GM19463 (cell line): ENCODE results near the gene LYPD3.
"Not testable (repeated sequence)": the region's sequence is repeated elsewhere in the genome, so short reads cannot be mapped to it uniquely, and the experiment has no call there.

ENCODE experiments used
- ATAC-seq: cut with Tn5 transposase; IDR thresholded peaks from one replicate; pipeline ENCODE4 v1.9.1; 2021; ENCODE audit warnings: mild to moderate bottlenecking, moderate library complexity; ENCODE audit not compliant: unreplicated experiment

The LYPD3 gene

DNA sequence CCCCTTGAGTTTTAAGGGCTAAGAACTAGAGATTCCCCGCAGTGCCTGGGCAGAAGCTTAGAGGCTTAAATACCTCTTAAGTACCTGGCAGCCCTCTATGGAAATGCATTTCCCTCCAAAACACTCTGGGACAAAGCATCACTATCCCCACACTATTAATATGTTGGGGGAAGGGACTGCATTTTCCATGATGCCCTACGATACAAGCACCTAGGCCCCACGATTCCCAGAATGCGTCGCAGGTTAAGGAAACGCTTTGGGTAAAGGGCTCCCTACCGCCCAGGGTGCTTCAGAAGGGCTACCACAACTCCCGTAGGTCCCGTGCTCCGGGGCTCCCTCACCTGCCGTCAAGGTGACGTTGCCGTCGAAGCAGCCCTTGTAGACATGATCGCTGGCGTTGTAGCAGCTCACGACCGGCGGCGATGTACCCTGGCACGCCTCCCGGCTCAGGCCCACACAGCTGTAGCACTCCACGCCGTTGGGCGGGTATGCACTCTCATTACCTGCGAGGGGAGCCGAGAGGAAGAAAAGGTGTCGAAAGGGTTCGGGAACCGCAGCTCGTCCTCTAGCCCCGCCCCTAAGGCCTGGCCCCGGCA lies 2.5 kb downstream of the LYPD3 start:
- no peak for ATAC-seq

DNA sequence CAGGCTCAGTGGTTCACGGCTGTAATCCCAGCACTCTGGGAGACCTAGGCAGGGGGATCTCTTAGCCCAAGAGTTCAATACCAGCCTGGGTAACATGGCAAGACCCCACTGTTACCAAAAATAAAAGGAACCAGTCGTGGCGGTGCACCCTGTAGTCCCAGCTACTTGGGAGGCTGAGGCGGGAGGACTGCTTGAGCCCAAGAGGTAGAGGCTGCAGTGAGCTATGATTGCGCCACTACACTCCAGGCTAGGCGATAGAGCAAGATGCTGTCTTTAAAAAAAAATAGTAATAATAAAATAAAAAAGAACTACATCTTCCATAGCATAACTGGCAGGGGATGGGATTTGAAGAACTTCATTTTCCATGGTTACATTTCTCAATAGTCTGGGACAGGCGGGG lies 3.0 kb downstream of the LYPD3 start:
- no peak for ATAC-seq

DNA sequence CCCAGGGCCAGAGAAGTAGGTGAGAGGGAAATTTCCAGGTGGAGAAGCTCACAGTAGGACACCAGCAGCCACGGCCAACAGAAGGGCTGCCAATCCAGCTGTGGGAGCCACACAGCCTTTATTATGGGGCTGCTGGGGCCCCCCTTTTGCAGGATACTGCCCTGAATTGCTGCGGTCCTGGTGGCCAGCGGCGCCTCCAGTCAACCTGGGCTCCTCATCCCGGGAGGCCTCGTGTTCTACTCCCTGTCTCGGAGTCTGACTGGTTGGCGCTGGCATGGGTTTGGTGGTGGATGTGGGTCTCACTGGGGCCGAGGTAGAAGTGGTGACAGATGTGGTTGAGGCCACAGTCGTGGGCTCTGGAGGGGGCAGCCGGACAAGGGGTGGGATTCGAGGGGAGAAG lies 4.1 kb downstream of the LYPD3 start:
- ATAC-seq: no peak

DNA sequence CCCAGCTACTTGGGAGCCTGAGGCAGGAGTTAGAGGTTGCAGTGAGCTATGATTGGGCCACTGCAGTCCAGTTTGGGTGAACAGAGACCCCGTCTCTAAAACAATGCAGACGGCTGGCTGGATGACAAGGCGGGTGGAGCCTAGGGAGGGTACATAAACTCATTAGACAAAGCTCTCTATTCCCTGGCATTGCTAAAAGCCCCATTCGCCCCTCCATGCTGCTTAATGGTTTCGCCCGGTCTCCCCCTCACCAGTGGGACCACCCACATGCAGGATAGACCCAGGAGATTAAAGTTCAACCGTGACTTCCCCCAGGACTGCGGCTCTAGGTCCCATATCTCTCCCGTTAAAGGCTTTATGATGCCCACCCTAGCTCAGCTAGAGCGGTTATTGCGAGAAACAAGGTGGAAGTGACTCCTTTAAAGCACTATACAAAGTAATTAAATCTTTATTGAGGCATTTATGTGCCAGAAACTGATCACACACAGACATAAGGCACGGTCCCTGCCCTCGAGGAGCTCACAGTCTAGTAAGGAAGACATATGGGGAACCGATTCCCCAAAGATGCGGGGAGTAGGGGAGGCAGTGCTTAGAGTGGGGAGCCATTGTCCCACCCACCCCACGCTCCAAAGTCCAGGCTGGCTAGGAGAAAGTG lies 4.9 kb downstream of the LYPD3 start:
- ATAC-seq: no peak

DNA sequence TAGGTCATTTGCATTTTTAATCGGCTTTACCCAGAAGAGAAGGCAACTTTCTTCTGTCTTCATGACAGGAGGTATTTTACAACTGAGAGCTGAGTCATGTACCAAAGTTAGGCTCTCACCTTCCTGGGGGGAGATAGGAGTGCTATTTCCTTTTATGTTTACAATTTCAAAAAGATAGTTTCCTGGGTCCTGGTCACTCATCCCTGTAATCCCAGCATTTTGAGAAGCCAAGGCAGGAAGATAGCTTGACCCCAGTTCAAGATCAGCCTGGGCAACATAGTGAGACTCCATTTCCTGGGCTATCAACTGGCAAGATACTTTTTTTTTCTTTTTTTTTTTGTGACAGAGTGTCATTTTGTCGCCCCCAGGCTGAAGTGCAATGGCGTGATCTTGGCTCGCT lies 7.6 kb downstream of the LYPD3 start:
- ATAC-seq: no peak

DNA sequence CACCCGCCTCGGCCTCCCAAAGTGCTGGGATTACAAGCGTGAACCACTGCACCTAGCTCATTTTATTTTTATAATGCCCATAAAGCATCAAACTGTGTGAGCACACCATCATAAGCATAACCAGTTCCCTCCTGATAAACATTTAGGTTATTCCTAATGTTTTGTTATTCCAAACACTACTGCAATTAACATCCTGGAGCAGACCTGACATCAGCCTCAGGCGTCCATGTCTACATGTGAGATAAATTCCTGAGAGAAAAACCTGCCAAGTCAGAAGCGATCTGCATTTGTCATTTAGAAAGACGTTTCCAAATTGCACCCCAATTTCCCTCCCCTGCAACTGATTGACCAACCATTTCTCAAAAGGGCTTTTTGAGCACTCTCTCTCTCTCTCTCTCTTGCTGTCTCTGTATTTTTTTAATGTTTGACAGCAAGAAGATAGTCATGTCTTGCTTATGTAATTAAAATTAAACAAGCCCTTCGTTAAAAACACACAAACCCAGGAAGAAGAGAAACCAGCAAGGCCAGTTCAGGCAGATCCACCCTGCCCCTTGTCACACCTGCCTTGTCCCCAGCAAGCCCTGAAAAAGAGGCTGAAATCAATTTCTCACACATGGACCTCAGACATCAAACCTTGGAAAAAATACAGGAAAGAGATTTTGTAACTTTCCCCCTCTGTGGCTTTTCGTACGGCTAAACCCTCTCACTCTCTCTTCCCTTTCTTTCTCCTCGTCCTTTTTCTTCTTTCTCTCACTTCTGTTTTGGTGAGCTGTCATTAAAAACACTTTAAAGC lies 9.9 kb downstream of the LYPD3 start:
- no peak for ATAC-seq

DNA sequence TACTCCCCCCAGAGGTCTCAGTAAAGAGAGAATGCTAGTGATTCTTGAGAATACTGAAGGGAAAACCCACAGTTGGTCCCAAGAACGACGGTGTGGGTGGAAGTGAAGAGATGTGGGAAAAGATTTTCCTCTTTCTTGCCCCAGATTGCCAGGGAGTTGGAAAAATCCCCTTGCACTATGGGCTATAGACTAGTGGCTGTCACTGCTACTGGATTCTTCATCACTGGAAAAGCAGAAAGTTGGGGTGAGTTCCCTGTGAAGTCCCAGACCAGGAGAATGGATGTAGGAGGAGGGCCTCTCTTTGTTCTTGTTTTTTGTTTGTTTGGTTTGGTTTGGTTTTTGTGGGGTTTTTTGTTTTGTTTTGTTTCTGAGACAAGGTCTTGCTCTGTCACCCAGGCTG lies 11.4 kb downstream of the LYPD3 start:
- ATAC-seq: no peak

DNA sequence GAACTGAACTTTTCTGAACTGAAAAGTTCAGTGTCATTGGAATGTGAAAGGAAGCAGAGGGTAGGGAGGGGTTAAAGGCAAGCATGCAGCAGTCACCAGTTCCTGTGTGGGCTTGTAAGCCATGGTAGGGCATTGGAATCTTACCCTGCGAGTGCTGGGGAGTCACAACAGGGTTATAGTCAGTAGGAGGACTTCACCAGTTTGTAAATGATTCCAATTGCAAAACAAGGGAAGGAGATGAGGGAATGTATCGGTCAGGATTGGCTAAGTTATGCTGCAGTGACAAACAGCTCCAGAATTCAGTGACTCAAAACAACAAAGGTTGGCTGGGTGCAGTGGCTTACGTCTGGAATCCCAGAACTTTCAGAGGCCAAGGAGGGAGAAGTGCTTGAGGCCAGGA lies 12.8 kb downstream of the LYPD3 start:
- ATAC-seq: no peak

DNA sequence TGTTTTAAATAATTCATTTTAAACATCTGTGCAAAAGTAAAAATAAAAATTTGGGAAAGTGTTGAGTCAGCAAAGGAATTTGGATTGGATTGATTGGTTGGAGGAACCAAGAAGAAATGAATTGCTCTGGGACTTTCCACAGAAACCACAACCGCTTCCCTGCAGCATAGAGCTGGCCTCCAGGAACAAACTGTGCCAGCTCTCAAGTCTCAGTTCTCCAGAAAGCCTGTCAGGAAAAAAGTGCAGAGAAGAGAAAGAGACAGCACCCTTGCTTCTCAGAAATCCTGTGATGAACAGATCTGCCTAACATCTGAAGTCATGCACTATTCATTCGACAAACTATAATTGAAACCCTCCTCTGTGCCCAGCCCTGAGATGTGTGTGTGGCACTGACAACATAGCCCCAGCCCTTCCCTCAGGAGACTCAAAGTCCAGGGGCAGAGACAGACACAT lies 14.8 kb downstream of the LYPD3 start:
- ATAC-seq: no peak

DNA sequence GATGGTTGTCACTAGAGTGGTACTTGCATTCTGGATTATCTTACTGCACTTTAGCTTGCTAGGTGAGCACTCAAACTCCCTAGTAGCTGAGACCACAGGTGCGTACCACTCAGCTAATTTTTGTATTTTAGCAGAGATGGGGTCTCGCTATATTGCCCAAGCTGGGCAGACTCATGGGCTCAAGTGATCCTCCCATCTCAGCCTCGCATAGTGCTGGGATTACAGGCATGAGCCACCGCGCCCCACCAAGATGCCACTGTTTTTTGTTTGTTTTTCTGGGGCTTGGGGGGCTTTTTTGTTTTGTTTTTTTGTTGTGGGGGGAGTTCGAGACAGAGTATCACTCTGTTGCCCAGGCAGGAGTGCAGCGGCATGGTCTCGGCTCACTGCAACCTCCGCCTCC lies 17.8 kb downstream of the LYPD3 start:
- no peak for ATAC-seq

DNA sequence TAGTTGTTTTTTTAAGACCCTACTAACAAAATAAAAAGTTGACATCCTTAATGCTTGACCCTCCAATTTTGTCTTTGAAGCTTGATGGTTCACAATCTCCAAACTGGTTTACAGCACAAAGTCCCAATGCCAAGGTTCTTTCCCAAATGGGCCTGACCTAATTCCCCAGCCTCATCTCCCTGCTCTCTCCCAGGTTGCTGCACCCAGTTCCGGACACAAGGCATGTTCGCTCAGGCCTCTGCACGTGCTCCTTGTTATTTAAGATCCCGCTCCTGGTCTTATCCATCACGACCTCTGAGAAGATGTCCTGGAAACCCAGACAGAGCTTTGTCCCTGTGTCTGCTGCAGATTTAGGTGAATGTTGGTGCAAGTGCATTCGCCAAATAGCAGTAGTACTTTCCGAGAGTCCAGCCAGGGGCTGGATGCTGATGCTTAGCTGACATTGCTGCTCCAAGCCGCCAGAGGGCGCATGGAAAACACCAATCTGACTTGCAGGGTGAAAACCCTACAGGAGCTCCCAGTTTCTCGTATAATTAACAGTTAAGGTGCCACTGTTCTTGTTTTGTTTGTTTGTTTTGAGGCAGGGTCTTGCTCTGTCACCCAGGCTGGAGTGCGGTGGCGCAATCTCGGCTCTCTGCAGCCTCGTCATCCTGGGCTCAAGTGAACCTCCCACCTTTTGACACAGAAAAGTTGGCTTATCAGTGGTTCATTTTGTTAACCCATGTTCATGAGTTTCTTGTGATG lies 18.5 kb downstream of the LYPD3 start:
- no peak for ATAC-seq

DNA sequence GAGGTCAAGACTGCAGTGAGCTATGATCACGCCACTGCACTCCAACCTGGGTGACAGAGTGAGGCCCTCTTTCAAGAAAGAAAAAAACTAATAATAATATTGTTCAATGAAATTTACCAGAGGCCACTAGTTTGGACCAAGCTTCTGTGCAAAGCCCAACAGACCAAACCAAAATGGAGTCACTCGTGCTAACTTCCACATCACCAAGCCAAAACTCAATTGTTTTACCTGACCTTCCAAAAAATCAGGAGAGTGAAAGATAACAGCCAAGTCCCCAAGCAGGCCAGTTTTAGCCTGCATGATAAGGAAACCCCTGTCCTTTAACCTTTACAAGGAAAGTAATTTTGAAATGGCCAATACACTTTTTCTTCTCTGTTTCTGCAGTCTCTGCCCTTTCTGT lies 20.0 kb downstream of the LYPD3 start:
- ATAC-seq: no peak

DNA sequence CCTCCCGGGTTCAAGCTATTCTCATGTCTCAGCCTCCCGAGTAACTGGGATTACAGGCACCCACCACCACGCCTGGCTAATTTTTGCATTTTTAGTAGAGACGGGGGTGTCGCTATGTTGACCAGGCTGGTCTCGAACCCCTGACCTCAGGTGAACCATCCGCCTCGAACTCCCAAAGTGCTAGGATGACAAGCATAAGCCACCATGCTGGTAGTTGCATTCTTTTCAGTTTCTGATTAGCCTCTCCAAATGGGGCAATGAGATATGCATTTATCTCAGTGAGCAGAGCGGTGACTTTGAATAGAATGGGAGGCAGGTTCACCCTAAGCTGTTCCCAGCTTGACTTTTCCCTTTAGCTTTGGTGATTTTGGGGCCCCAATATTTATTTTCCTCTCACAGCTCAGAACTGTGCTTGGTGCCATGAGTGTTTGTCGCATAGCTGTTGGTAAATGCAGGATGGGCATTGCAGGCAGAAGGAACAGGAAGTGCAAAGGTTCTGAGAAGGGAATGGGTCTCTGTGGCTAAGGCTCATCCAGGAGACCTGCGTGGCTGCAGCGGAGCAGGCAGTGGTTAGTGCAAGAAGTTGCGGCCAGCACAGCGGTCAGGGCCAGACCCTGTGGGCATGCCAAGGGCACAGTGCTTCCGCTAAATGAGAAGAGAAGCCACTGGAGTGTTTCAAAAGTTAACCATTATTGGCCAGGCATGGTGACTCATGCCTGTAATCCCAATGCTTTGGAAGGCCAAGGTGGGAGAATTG lies 20.7 kb downstream of the LYPD3 start:
- no peak for ATAC-seq

DNA sequence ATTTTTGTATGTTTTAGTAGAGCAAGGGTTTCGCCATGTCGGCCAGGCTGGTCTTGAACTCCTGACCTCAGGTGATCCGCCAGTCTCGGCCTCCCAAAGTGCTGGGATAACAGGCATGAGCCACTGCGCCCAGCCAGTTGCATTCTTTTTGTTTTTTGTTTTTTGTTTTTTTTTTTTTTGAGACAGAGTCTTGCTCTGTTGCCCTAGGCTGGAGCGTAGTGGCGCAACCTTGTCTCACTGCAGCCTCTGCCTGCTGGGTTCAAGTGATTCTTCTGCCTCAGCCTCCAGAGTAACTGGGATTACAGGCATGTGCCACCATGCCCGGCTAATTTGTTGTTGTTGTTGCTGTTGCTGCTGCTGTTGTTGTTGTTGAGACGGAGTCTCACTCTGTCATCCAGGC lies 21.3 kb downstream of the LYPD3 start:
- not testable (repeated sequence) for ATAC-seq

DNA sequence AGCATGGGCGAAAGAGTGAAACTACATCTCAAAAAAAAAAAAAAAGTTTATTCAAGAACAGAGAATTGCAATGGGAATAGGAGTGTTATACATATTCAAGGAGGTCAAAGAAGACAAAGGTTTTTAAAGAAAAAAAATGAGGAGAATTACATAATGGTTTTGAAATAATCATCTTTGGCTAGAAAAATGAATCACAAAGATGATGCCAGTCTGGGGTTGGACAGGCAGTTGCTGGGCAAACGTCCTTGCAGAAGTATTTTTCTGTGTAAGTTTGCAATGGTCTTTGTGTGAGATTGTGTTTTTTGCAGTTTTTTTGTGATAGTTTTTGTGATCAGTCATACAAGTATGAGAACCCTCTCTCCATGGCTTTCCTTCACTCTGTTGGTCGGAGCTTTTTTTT lies 23.7 kb downstream of the LYPD3 start:
- ATAC-seq: no peak

DNA sequence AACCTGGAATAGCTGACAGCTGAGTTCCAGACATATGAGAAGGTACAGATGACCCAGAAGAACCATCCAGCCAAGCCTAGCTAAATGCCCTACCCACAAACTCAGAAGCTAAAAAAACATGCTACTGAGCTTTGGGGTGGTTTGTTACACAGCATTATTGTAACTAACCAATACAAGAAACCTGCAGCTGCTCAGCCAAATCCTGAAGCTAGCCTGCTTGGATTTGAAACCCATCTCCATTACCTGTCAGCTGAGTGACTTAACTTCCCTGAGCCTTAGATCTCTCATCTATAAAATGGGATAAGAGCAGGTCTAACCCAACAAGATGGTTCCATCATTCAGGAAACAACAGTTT lies 25.7 kb downstream of the LYPD3 start:
- ATAC-seq: no peak

DNA sequence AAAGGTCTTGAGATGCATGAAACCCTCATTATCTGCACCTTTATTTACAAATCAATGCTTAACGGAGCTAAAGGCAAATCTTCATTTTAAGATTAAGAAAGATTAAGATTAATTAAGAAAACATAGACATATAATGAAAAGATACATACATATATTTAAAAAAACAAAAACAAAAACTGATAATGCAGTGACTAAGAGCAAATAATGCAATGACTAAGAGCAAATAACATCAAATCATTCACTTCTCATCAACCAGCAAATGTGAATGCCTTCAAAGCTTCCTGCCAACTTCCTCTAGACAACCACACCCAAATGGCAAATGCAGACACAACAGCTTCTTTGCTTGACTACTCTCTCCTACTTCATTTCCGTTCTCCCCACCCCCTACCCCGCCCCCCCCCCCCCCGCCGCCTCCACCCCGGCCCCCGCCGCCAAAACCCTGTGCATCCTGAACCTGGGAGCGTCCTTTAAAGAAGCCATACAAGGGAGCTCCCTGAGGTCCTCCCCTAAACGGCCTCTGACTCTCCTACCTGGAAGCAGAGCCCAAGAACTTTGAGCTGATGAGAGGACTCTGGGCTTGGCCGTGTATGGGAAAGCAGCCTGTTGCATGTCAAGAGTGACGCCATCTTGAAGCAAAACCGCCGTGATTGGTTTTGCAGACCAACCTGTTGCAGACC lies 26.2 kb downstream of the LYPD3 start:
- ATAC-seq: no peak

DNA sequence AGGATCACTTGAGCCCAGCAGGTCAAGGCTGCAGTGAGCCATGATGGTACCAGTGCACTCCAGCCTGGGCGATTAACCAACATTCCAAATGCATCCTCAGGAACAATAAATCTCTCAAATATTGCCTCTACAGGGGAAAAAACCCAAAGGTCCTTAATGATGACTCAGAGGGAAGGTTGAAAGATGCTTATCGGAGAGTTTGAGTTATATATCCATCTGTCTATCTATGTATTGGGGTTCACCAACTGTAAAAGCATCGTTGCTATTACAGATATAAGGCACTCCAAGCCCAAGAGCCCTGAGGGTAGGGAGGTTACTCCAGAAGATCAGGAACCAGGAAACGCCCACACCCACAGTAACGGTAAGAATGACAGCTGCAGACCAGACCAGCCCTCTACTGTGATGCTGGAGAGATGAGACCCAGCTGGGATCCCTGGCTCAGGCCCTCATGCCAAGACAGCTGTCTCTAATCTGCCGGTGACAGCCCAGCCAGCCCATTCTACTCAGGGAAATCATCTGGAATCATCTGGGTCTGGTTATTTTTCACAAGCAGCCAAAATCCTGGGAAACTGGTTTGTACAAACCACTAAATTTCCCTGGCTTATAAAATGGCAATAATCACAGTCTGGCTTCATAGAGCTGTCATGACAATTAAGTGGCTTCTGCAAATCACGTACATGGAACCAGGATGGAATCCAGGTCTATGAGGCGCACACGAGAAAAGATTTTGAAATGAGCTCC lies 26.9 kb downstream of the LYPD3 start:
- ATAC-seq: no peak

DNA sequence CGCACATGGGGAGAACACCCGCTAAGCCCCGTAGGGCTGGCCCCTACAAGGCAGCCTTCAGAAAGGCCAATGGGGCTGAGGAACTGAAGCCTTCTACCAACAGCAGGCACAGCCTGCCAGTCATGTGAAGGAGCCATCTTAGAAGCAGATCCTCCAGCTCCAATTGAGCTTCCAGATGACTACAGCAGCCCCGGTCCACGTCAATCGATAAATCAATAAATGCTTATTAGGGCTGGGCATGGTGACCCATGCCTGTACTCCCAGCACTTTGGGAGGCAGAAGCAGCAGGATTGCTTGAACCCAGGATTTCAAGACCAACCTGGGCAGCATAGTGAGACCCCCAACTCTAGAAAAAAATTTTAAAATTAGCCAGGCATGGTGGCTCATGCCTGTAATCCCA lies 27.7 kb downstream of the LYPD3 start:
- no peak for ATAC-seq

DNA sequence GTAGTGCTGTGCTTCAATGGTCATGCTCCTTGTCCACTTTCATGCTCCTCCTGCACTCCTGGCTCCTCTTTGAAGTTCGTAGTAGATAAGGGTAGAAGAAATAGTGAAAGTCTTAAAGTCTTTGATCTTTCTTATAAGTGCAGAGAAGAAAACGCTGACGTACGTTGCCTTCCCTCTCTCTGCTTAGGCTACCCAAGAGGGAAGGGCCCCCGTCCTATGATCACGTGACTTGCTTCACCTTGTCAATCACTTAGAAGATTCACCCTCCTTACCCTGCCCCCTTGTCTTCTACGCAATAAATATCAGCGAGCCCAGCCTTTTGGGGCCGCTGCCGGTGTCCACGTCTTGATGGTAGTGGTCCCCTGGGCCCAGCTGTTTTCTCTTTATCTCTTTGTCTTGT lies 28.1 kb downstream of the LYPD3 start:
- not testable (repeated sequence) for ATAC-seq
